PFSK-1 (cell line): Measurements from ENCODE around the gene GPR158.

ENCODE experiments used
- REST ChIP-seq, 2 experiments: IDR thresholded peaks; 2 replicates each; pipeline versions ENCODE4 v1.6.1 to v1.8.0; 2011 to 2012; ENCODE audit warnings: low read depth in 2 of 2, low read length in 2 of 2, control low read depth in 1 of 2, inconsistent platforms in 1 of 2, mild to moderate bottlenecking in 1 of 2, moderate library complexity in 1 of 2; ENCODE audit not compliant: insufficient read depth in 1 of 2
- SIN3A ChIP-seq: IDR thresholded peaks from 2 replicates; pipeline ENCODE4 v1.6.1; 2012; ENCODE audit warnings: mild to moderate bottlenecking, low read length, moderate library complexity, borderline replicate concordance; ENCODE audit not compliant: insufficient read depth

GRCh38 chr10:25176421-25176968 is 1.7 kb downstream of the GPR158 start:
- no peak for TF ChIP-seq SIN3A
- TF ChIP-seq REST (IDR thresholded peaks at IDR 0.05; ENCODE audit: insufficient read depth in 1 of 2, low read depth in 2 of 2, low read length in 2 of 2): no peak
